Sigmoid colon (tissue), 4 donors: ENCODE measurements around the gene PHF21A.

Source experiments
- EP300 ChIP-seq, 4 donors: sonication (generic); formaldehyde crosslinking; IDR thresholded peaks; one replicate each; pipeline ENCODE4 v1.6.1; 2017; ENCODE audit warnings: antibody characterized with exemption in 4 of 4
- POLR2AphosphoS5 ChIP-seq, 4 donors: sonication (generic); formaldehyde crosslinking; IDR thresholded peaks; one replicate each; pipeline ENCODE4 v1.6.1; 2017; ENCODE audit warnings: antibody characterized with exemption in 4 of 4
- TF ChIP-seq, protein P1 (sequence below), 4 experiments: fragments of 450-650 bp in 3 of 4; fragments of 200-600 bp in 1 of 4; IDR thresholded peaks; one replicate each; pipeline ENCODE4 v1.5.1; 2016 to 2019; ENCODE audit warnings: antibody characterized with exemption in 4 of 4, mild to moderate bottlenecking in 3 of 4, moderate library complexity in 2 of 4

DNA sequence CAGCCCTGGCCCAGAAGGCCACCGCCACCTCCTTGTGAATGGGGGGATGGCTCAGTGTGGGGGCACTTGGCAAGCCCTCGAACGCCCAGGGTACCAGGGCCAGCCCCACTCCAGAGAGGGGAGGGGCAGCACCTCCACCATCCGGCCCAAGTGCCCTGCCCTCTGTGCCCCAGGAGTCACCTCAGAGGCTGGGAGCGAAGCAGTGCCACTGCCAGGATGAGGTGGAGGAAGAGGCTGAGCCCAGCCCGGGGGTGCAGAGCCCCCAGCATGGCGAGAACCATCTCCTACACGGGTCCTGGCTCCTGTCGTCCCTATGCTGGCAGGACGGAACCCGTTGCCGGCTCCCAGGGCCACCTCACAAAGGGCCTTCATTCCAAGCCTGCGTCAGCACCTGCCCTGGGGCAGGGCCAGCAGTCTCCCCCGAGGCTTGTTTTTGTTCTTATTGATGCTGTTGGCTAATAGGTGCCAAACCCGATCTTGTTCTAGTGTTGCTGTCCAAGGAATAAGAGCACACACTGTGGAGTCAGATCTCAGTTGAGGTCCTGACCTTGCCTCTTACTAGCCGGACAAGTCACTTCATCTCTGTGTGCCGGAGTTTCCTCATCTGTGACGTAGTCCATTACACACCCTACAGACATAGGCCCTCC, 214.2 kb downstream of the PHF21A start, which contains the start of gene FREY1:
- TF ChIP-seq, protein P1, sequence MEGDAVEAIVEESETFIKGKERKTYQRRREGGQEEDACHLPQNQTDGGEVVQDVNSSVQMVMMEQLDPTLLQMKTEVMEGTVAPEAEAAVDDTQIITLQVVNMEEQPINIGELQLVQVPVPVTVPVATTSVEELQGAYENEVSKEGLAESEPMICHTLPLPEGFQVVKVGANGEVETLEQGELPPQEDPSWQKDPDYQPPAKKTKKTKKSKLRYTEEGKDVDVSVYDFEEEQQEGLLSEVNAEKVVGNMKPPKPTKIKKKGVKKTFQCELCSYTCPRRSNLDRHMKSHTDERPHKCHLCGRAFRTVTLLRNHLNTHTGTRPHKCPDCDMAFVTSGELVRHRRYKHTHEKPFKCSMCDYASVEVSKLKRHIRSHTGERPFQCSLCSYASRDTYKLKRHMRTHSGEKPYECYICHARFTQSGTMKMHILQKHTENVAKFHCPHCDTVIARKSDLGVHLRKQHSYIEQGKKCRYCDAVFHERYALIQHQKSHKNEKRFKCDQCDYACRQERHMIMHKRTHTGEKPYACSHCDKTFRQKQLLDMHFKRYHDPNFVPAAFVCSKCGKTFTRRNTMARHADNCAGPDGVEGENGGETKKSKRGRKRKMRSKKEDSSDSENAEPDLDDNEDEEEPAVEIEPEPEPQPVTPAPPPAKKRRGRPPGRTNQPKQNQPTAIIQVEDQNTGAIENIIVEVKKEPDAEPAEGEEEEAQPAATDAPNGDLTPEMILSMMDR (IDR thresholded peaks at IDR 0.05): no peak
- TF ChIP-seq POLR2AphosphoS5 (IDR thresholded peaks at IDR 0.05) (no peak), EP300 (IDR thresholded peaks at IDR 0.05) (no peak)
